GM23248 (cell line): ENCODE data around the gene BHMT. TPM values are rescaled to one million over a fixed set of nuclear protein-coding genes. Genes with fewer than 3 reads are reported as not detected.

Source experiments
- DNase-seq: peaks from one replicate; pipeline ENCODE4 v3.0.0-alpha.2; 2015
- H2AFZ ChIP-seq: fragments of 200-600 bp; sonication (generic); 2 replicates; pipeline ENCODE4 v1.6.1; 2016; ENCODE audit warnings: antibody characterized with exemption
- H3F3A ChIP-seq: fragments of 200-600 bp; sonication (generic); 2 replicates; pipeline ENCODE4 v1.6.1; 2016; ENCODE audit warnings: mild to moderate bottlenecking, antibody characterized with exemption, mixed run types; ENCODE audit not compliant: insufficient read depth
- H3K27ac ChIP-seq: fragments of 200-600 bp; sonication (generic); 2 replicates; pipeline ENCODE4 v1.5.1; 2016; ENCODE audit warnings: mild to moderate bottlenecking
- H3K27me3 ChIP-seq: fragments of 200-600 bp; sonication (generic); replicated peaks from 2 replicates; pipeline ENCODE4 v1.6.1; 2016; ENCODE audit warnings: mild to moderate bottlenecking; ENCODE audit not compliant: insufficient read depth
- H3K36me3 ChIP-seq: fragments of 200-600 bp; sonication (generic); 2 replicates; pipeline ENCODE4 v1.6.1; 2016; ENCODE audit warnings: low read depth, mild to moderate bottlenecking
- H3K4me1 ChIP-seq: fragments of 200-600 bp; sonication (generic); 2 replicates; pipeline ENCODE4 v1.6.1; 2016; ENCODE audit warnings: mild to moderate bottlenecking; ENCODE audit not compliant: insufficient read depth
- H3K4me2 ChIP-seq: fragments of 200-600 bp; sonication (generic); one replicate; pipeline ENCODE4 v1.6.1; 2016; ENCODE audit warnings: mild to moderate bottlenecking; ENCODE audit not compliant: unreplicated experiment
- H3K4me3 ChIP-seq: fragments of 200-600 bp; sonication (generic); 2 replicates; pipeline ENCODE4 v1.5.1; 2016; ENCODE audit warnings: mild to moderate bottlenecking
- H3K79me2 ChIP-seq: fragments of 200-600 bp; sonication (generic); 2 replicates; pipeline ENCODE4 v1.6.1; 2016; ENCODE audit warnings: mild to moderate bottlenecking; ENCODE audit not compliant: insufficient read depth
- H3K9ac ChIP-seq: fragments of 200-600 bp; sonication (generic); 2 replicates; pipeline ENCODE4 v1.6.1; 2016; ENCODE audit warnings: mild to moderate bottlenecking
- H3K9me2 ChIP-seq: fragments of 200-600 bp; sonication (generic); 2 replicates; pipeline ENCODE4 v1.6.1; 2016; ENCODE audit warnings: mixed run types, mild to moderate bottlenecking, moderate library complexity; ENCODE audit not compliant: insufficient read depth
- H3K9me3 ChIP-seq: fragments of 200-600 bp; sonication (generic); one replicate; pipeline ENCODE4 v1.6.1; 2017; ENCODE audit warnings: low read depth
- H4K20me1 ChIP-seq: fragments of 200-600 bp; sonication (generic); 2 replicates; pipeline ENCODE4 v1.6.0; 2016; ENCODE audit not compliant: insufficient read depth
- EZH2 ChIP-seq: fragments of 200-600 bp; sonication (generic); IDR thresholded peaks from 2 replicates; pipeline ENCODE4 v1.6.1; 2018; ENCODE audit warnings: antibody characterized with exemption, mild to moderate bottlenecking; ENCODE audit not compliant: insufficient read depth, poor library complexity, severe bottlenecking
- EZH2phosphoT487 ChIP-seq: fragments of 200-600 bp; sonication (generic); IDR thresholded peaks from 2 replicates; pipeline ENCODE4 v1.6.1; 2018; ENCODE audit warnings: antibody characterized with exemption, moderate library complexity, mild to moderate bottlenecking, low read depth; ENCODE audit not compliant: insufficient read depth
- WGBS, 2 experiments: methylation state at CpG; one replicate each; pipeline ENCODE4 v1.1.6; 2015 to 2017; ENCODE audit warnings: low lambda C conversion rate in 2 of 2, low coverage in 1 of 2; ENCODE audit errors: missing lambda C conversion rate in 2 of 2; 5-methylcytosine and 5-hydroxymethylcytosine counted together
- in situ Hi-C: fragments of 300-500 bp; cut with MboI; formaldehyde crosslinking; loops from 2 replicates; pipeline ENCODE4 v1.15.0; 2020
- polyA plus RNA-seq: library from polyadenylated mRNA; unstranded; fragments of >200 nt; fragmentation: Nextera tagmentation; extraction: Ambion mirVana; gene quantifications from 2 replicates; pipeline ENCODE4 v1.2.1, GENCODE V29; 2016
- total RNA-seq: library from RNA; depleted of rRNA; stranded (reverse); fragments of >200 nt; shearing (Covaris generic); gene quantifications from 2 replicates; pipeline ENCODE4 v1.2.3, GENCODE V29; 2014

The BHMT gene
- total and polyA plus RNA-seq, 2 experiments from 2014 or later: not detected

DNA sequence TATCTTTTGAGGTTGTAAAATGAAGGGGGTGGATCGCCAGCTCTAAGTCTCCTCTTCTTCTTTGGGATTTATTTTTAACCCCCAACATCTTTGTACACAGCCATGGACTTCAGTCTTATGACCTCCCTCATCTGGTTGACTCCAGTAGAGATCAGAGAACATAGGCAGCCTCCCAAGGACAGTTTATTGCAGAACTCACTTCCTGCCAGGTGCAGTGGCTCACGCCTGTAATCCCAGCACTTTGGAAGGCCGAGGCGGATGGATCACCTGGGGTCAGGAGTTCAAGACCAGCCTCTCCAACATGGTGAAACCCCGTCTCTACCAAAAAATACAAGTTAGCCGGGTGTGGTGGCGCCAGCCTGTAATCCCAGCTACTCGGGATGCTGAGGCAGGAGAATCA is 2.8 kb upstream of the BHMT start:
- Histone ChIP-seq H3K27ac (no peak overlapping the region), H3K9me3 (no peaks in the 10 kb centered on the region), H3K4me2 (no peak overlapping the region), H3K9me2 (no peaks in the 10 kb centered on the region), H3K27me3 (peaks cover 25% of the 10 kb centered on the region), H3F3A (0 out of 2 replicates have a peak, but pooled peaks cover 6% of the 10 kb centered on the region), H3K9ac (no peak overlapping the region), H4K20me1 (no peaks in the 10 kb centered on the region), H3K36me3 (no peaks in the 10 kb centered on the region), H3K79me2 (no peaks in the 10 kb centered on the region), H2AFZ (no peak overlapping the region), H3K4me1 (no peaks in the 10 kb centered on the region), H3K4me3 (no peak overlapping the region)
- WGBS, 2 experiments: 94% methylated on average over 8 of the region's 8 CpGs
- no peak for DNase-seq
- TF ChIP-seq EZH2 (no peak), EZH2phosphoT487 (no peak)
- in situ Hi-C loops: no loop called here

DNA sequence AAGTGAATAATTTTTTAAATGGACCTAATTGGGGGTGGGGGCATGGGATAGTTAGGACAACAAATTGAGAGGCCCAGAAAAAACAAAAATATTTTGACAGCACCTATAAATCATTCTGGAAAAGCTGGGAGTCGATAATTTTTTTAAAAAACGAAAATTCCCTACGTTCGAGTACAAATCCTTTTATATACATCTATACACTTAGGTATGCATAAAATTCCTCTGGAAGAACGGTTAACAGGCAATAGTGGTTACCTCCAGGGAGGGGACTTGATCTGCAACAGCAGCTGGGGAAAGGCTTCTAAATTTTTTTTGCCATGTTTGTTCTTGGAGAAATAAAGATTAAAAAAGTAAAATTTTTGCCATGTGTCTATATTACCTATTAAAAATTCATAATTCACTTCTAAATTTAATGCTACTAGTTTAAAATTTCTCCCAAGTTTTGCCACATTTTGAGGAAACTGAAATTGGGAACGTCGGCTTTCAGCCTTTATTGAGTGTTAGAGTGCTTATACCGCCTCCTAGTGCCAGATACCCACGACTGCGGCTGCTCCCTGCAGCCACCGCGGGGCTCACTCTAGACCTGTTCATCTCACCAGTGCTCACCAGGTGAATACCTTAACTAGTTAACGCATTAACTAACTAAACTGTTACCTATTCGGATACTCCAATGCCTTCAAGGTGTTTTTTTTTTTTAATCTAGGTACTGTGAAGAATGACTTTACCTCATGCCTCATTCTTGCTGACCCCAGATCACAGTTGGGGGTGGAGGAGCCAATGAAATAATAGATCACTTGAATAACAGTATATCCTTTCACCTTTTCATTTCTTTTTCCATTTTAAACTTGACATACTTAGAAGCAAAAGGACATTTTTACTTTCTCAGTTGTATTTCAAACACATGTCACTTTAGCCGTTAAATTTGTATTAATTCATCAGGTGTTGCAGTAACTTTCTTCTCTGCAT is 1.8 kb upstream of the BHMT start:
- Histone ChIP-seq H3K9me2 (no peaks in the 10 kb centered on the region), H4K20me1 (no peaks in the 10 kb centered on the region), H3K4me2 (no peak overlapping the region), H3K27me3 (peaks cover 25% of the 10 kb centered on the region), H3F3A (0 out of 2 replicates have a peak, but pooled peaks cover 6% of the 10 kb centered on the region), H3K36me3 (no peaks in the 10 kb centered on the region), H3K4me3 (no peak overlapping the region), H3K79me2 (no peaks in the 10 kb centered on the region), H3K4me1 (no peaks in the 10 kb centered on the region), H2AFZ (no peak overlapping the region), H3K27ac (no peak overlapping the region), H3K9me3 (no peaks in the 10 kb centered on the region), H3K9ac (no peak overlapping the region)
- no peak for TF ChIP-seq EZH2
- TF ChIP-seq EZH2phosphoT487: no peak
- DNase-seq: no peak
- 70 to 73% methylated on average over 15 of the region's 15 CpGs for WGBS, 2 experiments
- in situ Hi-C loops: no loop called here

DNA sequence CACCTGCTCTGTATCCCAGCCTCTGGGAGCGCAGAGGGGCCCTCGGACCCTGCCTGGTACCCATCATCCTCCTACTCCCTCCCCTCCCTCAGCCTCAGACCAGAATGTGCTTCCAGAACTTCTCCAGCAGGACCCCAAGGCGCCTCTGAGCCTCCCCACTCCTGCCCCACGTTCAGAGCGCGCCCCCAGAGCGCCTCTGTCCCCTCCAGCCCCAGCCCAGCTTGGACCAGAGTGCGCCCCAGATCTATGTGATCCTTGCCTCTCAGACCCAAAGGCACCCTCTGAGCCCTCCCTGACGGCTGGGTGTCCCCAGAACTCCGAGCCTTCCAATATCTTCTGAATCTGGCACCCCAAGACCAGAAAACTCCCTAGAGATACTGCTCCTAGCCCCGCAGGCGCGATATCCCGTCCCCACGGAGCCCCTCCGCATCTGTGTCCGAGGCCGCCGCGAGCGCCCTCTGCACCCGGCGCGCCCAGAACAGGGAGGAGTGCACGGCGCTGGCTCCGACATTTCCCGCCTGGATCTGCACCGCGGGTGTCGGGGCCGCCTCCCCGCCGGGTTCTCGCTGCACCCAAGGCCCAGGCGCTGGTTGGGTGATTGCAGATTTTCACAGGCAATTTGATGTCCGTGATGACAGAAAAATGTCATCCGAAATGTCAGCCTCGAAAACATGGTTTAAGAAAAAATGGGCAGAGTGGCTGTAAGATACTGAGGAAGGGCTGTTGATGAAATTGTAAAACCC is 522 bp downstream of the BHMT start:
- H3K9me3 ChIP-seq: no peaks in the 10 kb centered on the region
- H3K27ac ChIP-seq: no peak overlapping the region
- H3K4me3 ChIP-seq: 0 out of 2 replicates have a peak overlapping the region, but pooled peaks have one; percentile 27
- in situ Hi-C loops: no loop called here
- H2AFZ ChIP-seq: peak overlapping the region; percentile 11; the same call in 1 of the 2 replicates
- H3K4me2 ChIP-seq: peak overlapping the region; percentile 25
- H3K36me3 ChIP-seq: no peaks in the 10 kb centered on the region
- no peaks in the 10 kb centered on the region for H3K79me2 ChIP-seq
- no peak overlapping the region for H3K9ac ChIP-seq
- 14 to 16% methylated on average over 35 to 38 of the region's 39 CpGs for WGBS, 2 experiments
- H3K9me2 ChIP-seq: no peaks in the 10 kb centered on the region
- no peaks in the 10 kb centered on the region for H4K20me1 ChIP-seq
- H3K27me3 ChIP-seq: peaks cover 25% of the 10 kb centered on the region
- TF ChIP-seq EZH2 (peak; percentile 41), EZH2phosphoT487 (no peak)
- no peaks in the 10 kb centered on the region for H3K4me1 ChIP-seq
- H3F3A ChIP-seq: 0 out of 2 replicates have a peak, but pooled peaks cover 3% of the 10 kb centered on the region
- DNase-seq: peak; percentile 9

DNA sequence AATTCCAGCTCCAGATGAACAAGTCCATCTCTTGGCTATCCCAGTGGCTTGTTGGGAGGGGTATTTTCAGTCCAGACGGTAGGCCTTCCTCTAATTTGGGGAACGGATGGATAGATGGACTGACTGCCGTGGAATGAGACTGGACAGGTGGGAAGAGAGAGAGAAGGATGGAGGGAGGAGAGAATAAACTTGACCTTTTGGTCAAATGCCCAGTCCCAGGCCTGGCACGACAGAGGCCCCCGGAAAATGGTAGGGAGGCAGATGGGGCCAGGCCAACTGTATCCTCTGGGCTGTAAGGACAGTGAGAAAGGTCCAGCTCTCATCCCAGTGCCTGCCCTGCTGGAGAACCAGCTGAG is 1.1 kb downstream of the BHMT start:
- no peaks in the 10 kb centered on the region for H3F3A ChIP-seq
- H3K4me3 ChIP-seq: no peak overlapping the region
- no peaks in the 10 kb centered on the region for H3K9me2 ChIP-seq
- H3K27ac ChIP-seq: no peak overlapping the region
- WGBS, 2 experiments: 84 to 88% methylated on average over 5 of the region's 5 CpGs
- no peak overlapping the region for H3K9ac ChIP-seq
- TF ChIP-seq EZH2phosphoT487 (no peak), EZH2 (no peak)
- no peaks in the 10 kb centered on the region for H3K36me3 ChIP-seq
- in situ Hi-C loops: no loop called here
- no peaks in the 10 kb centered on the region for H3K9me3 ChIP-seq
- H3K4me1 ChIP-seq: no peaks in the 10 kb centered on the region
- no peak for DNase-seq
- H2AFZ ChIP-seq: peak overlapping the region; percentile 11; the same call in 1 of the 2 replicates
- no peak overlapping the region for H3K4me2 ChIP-seq
- no peaks in the 10 kb centered on the region for H4K20me1 ChIP-seq
- no peaks in the 10 kb centered on the region for H3K79me2 ChIP-seq
- H3K27me3 ChIP-seq: peaks cover 25% of the 10 kb centered on the region
